ENCODE measurements around the gene NTN5. TPM values are rescaled to one million over a fixed set of nuclear protein-coding genes. Genes with fewer than 3 reads are reported as not detected.
"Not testable (repeated sequence)": the region's sequence is repeated elsewhere in the genome, so short reads cannot be mapped to it uniquely, and the experiment has no call there.

The NTN5 gene
- 1.3 TPM in 1 of 2 replicates, not detected in the other for total RNA-seq (2014; rRNA removed; shearing (Covaris generic))

- in situ Hi-C loops (cut with HindIII; ENCODE audit: low sequenced_read_pairs), result no loop called here
- no peak for DNase-seq (ENCODE audit: low spot score)
Observed at GRCh38 chr19:48672994-48673393, at the start of gene NTN5. Gene NTN5 (minus strand): TSS chr19:48673017. CDS start chr19:48670986, 2,031 bp downstream.

GRCh38 chr19:48722196-48722708, 49.4 kb upstream of the NTN5 start:
- no peak for DNase-seq (ENCODE audit: low spot score)
- in situ Hi-C loops (cut with HindIII; ENCODE audit: low sequenced_read_pairs), result no loop called here

- DNase-seq (ENCODE audit: low spot score), result peak; percentile 100
- in situ Hi-C loops (cut with HindIII; ENCODE audit: low sequenced_read_pairs), result no loop called here
Observed at GRCh38 chr19:48720613-48721296, 47.9 kb upstream of the NTN5 start.

- DNase-seq (ENCODE audit: low spot score), result no peak
- in situ Hi-C loops (cut with HindIII; ENCODE audit: low sequenced_read_pairs), result no loop called here
Observed at GRCh38 chr19:48720251-48720612, 47.4 kb upstream of the NTN5 start.

GRCh38 chr19:48719263-48720171, 46.7 kb upstream of the NTN5 start, which contains the start of gene MAMSTR:
Gene MAMSTR (minus strand): TSS chr19:48719725. CDS start chr19:48719031, 694 bp downstream.
- DNase-seq (ENCODE audit: low spot score), result no peak

GRCh38 chr19:48718711-48719231, 46.0 kb upstream of the NTN5 start:
- in situ Hi-C loops (cut with HindIII; ENCODE audit: low sequenced_read_pairs), result no loop called here
- DNase-seq (ENCODE audit: low spot score), result no peak

More at GRCh38 chr19:48719263-48720171, 46.7 kb upstream of the NTN5 start, which contains the start of gene MAMSTR:
- in situ Hi-C loops (cut with HindIII; ENCODE audit: low sequenced_read_pairs), result no loop called here

GRCh38 chr19:48718106-48718505, 45.3 kb upstream of the NTN5 start:
- in situ Hi-C loops (cut with HindIII; ENCODE audit: low sequenced_read_pairs); DNase-seq (ENCODE audit: low spot score): not testable (repeated sequence)

- peak; percentile 83 for DNase-seq (ENCODE audit: low spot score)
Observed at GRCh38 chr19:48716562-48717291, 43.9 kb upstream of the NTN5 start.

GRCh38 chr19:48715681-48716171, 42.9 kb upstream of the NTN5 start:
- peak; percentile 53 for DNase-seq (ENCODE audit: low spot score)
- in situ Hi-C loops (cut with HindIII; ENCODE audit: low sequenced_read_pairs), result no loop called here

More at GRCh38 chr19:48716562-48717291, 43.9 kb upstream of the NTN5 start:
- in situ Hi-C loops (cut with HindIII; ENCODE audit: low sequenced_read_pairs), result no loop called here

GRCh38 chr19:48714759-48715675, 42.2 kb upstream of the NTN5 start:
- in situ Hi-C loops (cut with HindIII; ENCODE audit: low sequenced_read_pairs), result no loop called here

GRCh38 chr19:48713864-48714755, 41.3 kb upstream of the NTN5 start:
- DNase-seq (ENCODE audit: low spot score), result peak; percentile 100
- in situ Hi-C loops (cut with HindIII; ENCODE audit: low sequenced_read_pairs), result no loop called here

More at GRCh38 chr19:48714759-48715675, 42.2 kb upstream of the NTN5 start:
- peak; percentile 21 for DNase-seq (ENCODE audit: low spot score)

GRCh38 chr19:48713041-48713863, 40.4 kb upstream of the NTN5 start:
- in situ Hi-C loops (cut with HindIII; ENCODE audit: low sequenced_read_pairs), result no loop called here
- peak; percentile 43 for DNase-seq (ENCODE audit: low spot score)

GRCh38 chr19:48711106-48711662, 38.4 kb upstream of the NTN5 start:
- in situ Hi-C loops (cut with HindIII; ENCODE audit: low sequenced_read_pairs), result no loop called here
- DNase-seq (ENCODE audit: low spot score), result no peak

GRCh38 chr19:48708471-48708870, 35.7 kb upstream of the NTN5 start:
- no peak for DNase-seq (ENCODE audit: low spot score)
- in situ Hi-C loops (cut with HindIII; ENCODE audit: low sequenced_read_pairs), result no loop called here

- DNase-seq (ENCODE audit: low spot score), result no peak
- in situ Hi-C loops (cut with HindIII; ENCODE audit: low sequenced_read_pairs), result no loop called here
Observed at GRCh38 chr19:48705431-48705830, 32.6 kb upstream of the NTN5 start.

- in situ Hi-C loops (cut with HindIII; ENCODE audit: low sequenced_read_pairs), result no loop called here
- no peak for DNase-seq (ENCODE audit: low spot score)
Observed at GRCh38 chr19:48703316-48703715, 30.5 kb upstream of the NTN5 start.

Data from G401 (cell line).